SK-N-SH treated with all-trans-retinoic acid at 6 μM for 48 hours (cell line): Measurements from ENCODE around the gene TMEM138.

Experiments
- ATAC-seq: fragments of 200-7000 bp; cut with Tn5 transposase; 3 replicates; pipeline ENCODE4 v1.9.1; 2020; ENCODE audit warnings: mild to moderate bottlenecking, moderate library complexity
- ARNTL ChIP-seq: fragments of 450-650 bp; formaldehyde crosslinking; IDR thresholded peaks from 2 replicates; pipeline ENCODE4 v1.5.0; 2020; ENCODE audit warnings: low read depth, mild to moderate bottlenecking, moderate library complexity, borderline replicate concordance
- BACH2 ChIP-seq: fragments of 250-450 bp; sonication (Bioruptor Pico); IDR thresholded peaks from 2 replicates; pipeline ENCODE4 v1.9.0; 2021; ENCODE audit warnings: mild to moderate bottlenecking, borderline replicate concordance
- CREB5 ChIP-seq: fragments of 250-450 bp; sonication (Bioruptor Pico); IDR thresholded peaks from 2 replicates; pipeline ENCODE4 v1.5.1; 2020; ENCODE audit warnings: low read depth, mild to moderate bottlenecking, moderate library complexity
- CSDC2 ChIP-seq: fragments of 250-450 bp; sonication (Bioruptor Pico); IDR thresholded peaks from 2 replicates; pipeline ENCODE4 v1.5.0; 2020; ENCODE audit warnings: mild to moderate bottlenecking, moderate library complexity
- CSRNP3 ChIP-seq: fragments of 250-450 bp; sonication (Bioruptor Pico); IDR thresholded peaks from 2 replicates; pipeline ENCODE4 v1.5.1; 2021; ENCODE audit warnings: mild to moderate bottlenecking, moderate library complexity
- ESRRG ChIP-seq: fragments of 250-450 bp; sonication (Bioruptor Pico); IDR thresholded peaks from 2 replicates; pipeline ENCODE4 v1.6.1; 2021; ENCODE audit warnings: mild to moderate bottlenecking
- ISL1 ChIP-seq: fragments of 250-450 bp; sonication (Bioruptor Pico); IDR thresholded peaks from 2 replicates; pipeline ENCODE4 v2.1.2; 2022; ENCODE audit warnings: mild to moderate bottlenecking, moderate library complexity
- OSR1 ChIP-seq: fragments of 250-450 bp; sonication (Bioruptor Pico); IDR thresholded peaks from 2 replicates; pipeline ENCODE4 v1.8.0; 2022; ENCODE audit warnings: moderate library complexity, mild to moderate bottlenecking, inconsistent platforms
- PATZ1 ChIP-seq: fragments of 250-450 bp; sonication (Bioruptor Pico); IDR thresholded peaks from 2 replicates; pipeline ENCODE4 v1.8.0; 2020; ENCODE audit warnings: mild to moderate bottlenecking, moderate library complexity, borderline replicate concordance
- POU6F1 ChIP-seq: fragments of 250-450 bp; sonication (Bioruptor Pico); IDR thresholded peaks from 2 replicates; pipeline ENCODE4 v1.8.0; 2021; ENCODE audit warnings: low read depth, mild to moderate bottlenecking, moderate library complexity, borderline replicate concordance
- PPARA ChIP-seq: fragments of 250-450 bp; sonication (Bioruptor Pico); IDR thresholded peaks from 2 replicates; pipeline ENCODE4 v1.5.0; 2020; ENCODE audit warnings: mild to moderate bottlenecking, borderline replicate concordance
- RARB ChIP-seq: fragments of 250-450 bp; sonication (Bioruptor Pico); IDR thresholded peaks from 2 replicates; pipeline ENCODE4 v1.8.0; 2021; ENCODE audit warnings: mild to moderate bottlenecking, moderate library complexity
- SNAI2 ChIP-seq: fragments of 250-450 bp; sonication (Bioruptor Pico); IDR thresholded peaks from 2 replicates; pipeline ENCODE4 v1.5.0; 2020; ENCODE audit warnings: mild to moderate bottlenecking, moderate library complexity
- TCF4 ChIP-seq: fragments of 250-450 bp; sonication (Bioruptor Pico); IDR thresholded peaks from 2 replicates; pipeline ENCODE4 v1.8.0; 2021; ENCODE audit warnings: mild to moderate bottlenecking, moderate library complexity, borderline replicate concordance
- TOX ChIP-seq: fragments of 250-450 bp; sonication (Bioruptor Pico); IDR thresholded peaks from 2 replicates; pipeline ENCODE4 v1.8.0; 2021; ENCODE audit warnings: mild to moderate bottlenecking, moderate library complexity, borderline replicate concordance
- TSHZ2 ChIP-seq: fragments of 250-450 bp; sonication (Bioruptor Pico); IDR thresholded peaks from 2 replicates; pipeline ENCODE4 v1.5.0; 2020; ENCODE audit warnings: mild to moderate bottlenecking, moderate library complexity
- ZC3H10 ChIP-seq: fragments of 250-450 bp; sonication (Bioruptor Pico); IDR thresholded peaks from 2 replicates; pipeline ENCODE4 v1.5.1; 2021; ENCODE audit warnings: mild to moderate bottlenecking, moderate library complexity
- ZFP3 ChIP-seq: fragments of 250-450 bp; sonication (Bioruptor Pico); IDR thresholded peaks from 2 replicates; pipeline ENCODE4 v1.5.0; 2020; ENCODE audit warnings: mild to moderate bottlenecking, moderate library complexity
- ZFP30 ChIP-seq: fragments of 450-650 bp; formaldehyde crosslinking; IDR thresholded peaks from 2 replicates; pipeline ENCODE4 v1.5.0; 2022; ENCODE audit warnings: mild to moderate bottlenecking, moderate library complexity
- ZNF565 ChIP-seq: fragments of 450-650 bp; formaldehyde crosslinking; conservative IDR thresholded peaks from 2 replicates; pipeline ENCODE4 v1.5.0; 2020; ENCODE audit warnings: low read depth, mild to moderate bottlenecking, moderate library complexity
- ZNF70 ChIP-seq: fragments of 450-650 bp; formaldehyde crosslinking; IDR thresholded peaks from 2 replicates; pipeline ENCODE4 v1.5.0; 2020; ENCODE audit warnings: mild to moderate bottlenecking, moderate library complexity
- ZNF8 ChIP-seq: fragments of 450-650 bp; formaldehyde crosslinking; IDR thresholded peaks from 2 replicates; pipeline ENCODE4 v1.5.0; 2020; ENCODE audit warnings: mild to moderate bottlenecking, moderate library complexity

The TMEM138 gene

GRCh38 chr11:61384271-61385242, 22.4 kb downstream of the TMEM138 start:
- TF ChIP-seq RARB (CRISPR knock-in tag) (no peak), SNAI2 (no peak), PPARA (CRISPR knock-in tag) (no peak)

GRCh38 chr11:61390161-61390560, 28.0 kb downstream of the TMEM138 start:
- ATAC-seq: no peak
- TF ChIP-seq SNAI2: no peak
- TF ChIP-seq CSDC2 (CRISPR knock-in tag): no peak
- TF ChIP-seq ARNTL (CRISPR knock-in tag): no peak
- no peak for TF ChIP-seq POU6F1 (CRISPR knock-in tag)
- no peak for TF ChIP-seq ZC3H10 (CRISPR knock-in tag)
- no peak for TF ChIP-seq TCF4
- no peak for TF ChIP-seq ZNF70
- no peak for TF ChIP-seq CREB5 (CRISPR knock-in tag)
- TF ChIP-seq ESRRG (CRISPR knock-in tag): no peak
- no peak for TF ChIP-seq PATZ1 (CRISPR knock-in tag)
- TF ChIP-seq CSRNP3 (CRISPR knock-in tag): no peak
- TF ChIP-seq ZNF8 (CRISPR knock-in tag): no peak
- TF ChIP-seq BACH2 (CRISPR knock-in tag): no peak
- no peak for TF ChIP-seq OSR1
- no peak for TF ChIP-seq ZFP30 (CRISPR knock-in tag)
- no peak for TF ChIP-seq TOX (CRISPR knock-in tag)
- no peak for TF ChIP-seq ISL1 (CRISPR knock-in tag)
- TF ChIP-seq ZNF565 (CRISPR knock-in tag): no peak

More at GRCh38 chr11:61384271-61385242, 22.4 kb downstream of the TMEM138 start:
- ATAC-seq: peak; percentile 55

- peak; percentile 72 for ATAC-seq
- TF ChIP-seq OSR1 (no peak), ZFP30 (CRISPR knock-in tag) (no peak), CSRNP3 (CRISPR knock-in tag) (no peak), ZC3H10 (CRISPR knock-in tag) (no peak), RARB (CRISPR knock-in tag) (no peak), SNAI2 (no peak), TSHZ2 (no peak), ZFP3 (CRISPR knock-in tag) (no peak), ISL1 (CRISPR knock-in tag) (no peak), ARNTL (CRISPR knock-in tag) (no peak), BACH2 (CRISPR knock-in tag) (no peak), PATZ1 (CRISPR knock-in tag) (no peak), PPARA (CRISPR knock-in tag) (no peak)
Observed at GRCh38 chr11:61392981-61393595, 30.9 kb downstream of the TMEM138 start.
